K562 (cell line): ENCODE measurements around the gene CTSF. TPM values are rescaled to one million over a fixed set of nuclear protein-coding genes. Genes with fewer than 3 reads are reported as not detected.

Experiments
- ATAC-seq: fragments of 200-7000 bp; cut with Tn5 transposase; 3 replicates; pipeline ENCODE4 v1.9.1; 2020; ENCODE audit warnings: moderate library complexity
- BruUV-seq: library from RNA; stranded (reverse); fragments of 400-500 nt; replicated peaks from 2 replicates; lab custom pipeline; 2021; lab: Mats Ljungman, UMichigan
- CTCF ChIA-PET: fragments of 300-600 bp; formaldehyde crosslinking; extraction: SDS; loops from one replicate; lab custom pipeline; 2021; ENCODE audit warnings: low intra/inter-chr PET ratio; lab: Yijun Ruan, JAX
- POLR2A ChIA-PET: fragments of 300-600, 350-650 bp; sonication (Branson Sonifier 250); formaldehyde crosslinking; extraction: SDS; loops from one replicate; lab custom pipeline; 2021; ENCODE audit warnings: antibody characterized with exemption, inconsistent platforms; lab: Yijun Ruan, JAX
- DNase-seq, 4 experiments: peaks; one replicate each; pipeline versions ENCODE4 v3.0.0 to v3.0.0-alpha.2; 2011 to 2018; ENCODE audit warnings: low spot score in 3 of 4, mixed read lengths in 3 of 4; ENCODE audit errors: extremely low read depth in 1 of 4
- FAIRE-seq: peaks from 2 replicates; lab custom pipeline; 2011; peaks lifted over from hg19 to GRCh38; lab: Jason Lieb, UNC
- H2AFZ ChIP-seq: 2 replicates; pipeline ENCODE4 v1.6.0; 2011; ENCODE audit warnings: low read depth, low read length, control low read depth, inconsistent platforms
- H3K27ac ChIP-seq: fragments of 200-600 bp; 3 replicates; pipeline ENCODE4 v1.8.0; 2011; ENCODE audit warnings: low read depth, mild to moderate bottlenecking, control low read depth, inconsistent platforms, low read length, moderate library complexity, mixed read lengths; ENCODE audit errors: extremely low read depth
- H3K27me3 ChIP-seq, 2 experiments: fragments of 300-600 bp in 1 of 2; 2 replicates in 1 of 2; 3 replicates in 1 of 2; pipeline versions ENCODE4 v1.6.0 to v1.8.0; 2011; ENCODE audit warnings: inconsistent platforms in 2 of 2, low read length in 2 of 2, mild to moderate bottlenecking in 1 of 2, mixed read lengths in 1 of 2, moderate library complexity in 1 of 2; ENCODE audit not compliant: control insufficient read depth in 2 of 2, insufficient read depth in 2 of 2
- H3K36me3 ChIP-seq: fragments of 300-600 bp; 3 replicates; pipeline ENCODE4 v1.8.0; 2011; ENCODE audit warnings: mild to moderate bottlenecking, low read length, inconsistent platforms; ENCODE audit not compliant: control insufficient read depth, insufficient read depth
- H3K4me1 ChIP-seq, 2 experiments: fragments of 200-600 bp in 1 of 2; replicated peaks in 1 of 2; 2 replicates in 1 of 2; 3 replicates in 1 of 2; pipeline versions ENCODE4 v1.5.1 to v1.8.0; 2011; ENCODE audit warnings: inconsistent platforms in 2 of 2, low read length in 2 of 2, mild to moderate bottlenecking in 1 of 2, mixed read lengths in 1 of 2, moderate library complexity in 1 of 2; ENCODE audit not compliant: control insufficient read depth in 2 of 2, insufficient read depth in 2 of 2
- H3K4me2 ChIP-seq: 2 replicates; pipeline ENCODE4 v1.6.1; 2011; ENCODE audit warnings: low read length, control low read depth, inconsistent platforms, mixed read lengths; ENCODE audit not compliant: insufficient read depth
- H3K4me3 ChIP-seq: fragments of 200-600 bp; sonication (generic), shearing (Covaris generic); 2 replicates; pipeline ENCODE4 v1.5.1; 2016; ENCODE audit warnings: control low read depth, inconsistent platforms
- H3K79me2 ChIP-seq: fragments of 200-600 bp; 3 replicates; pipeline ENCODE4 v1.8.0; 2011; ENCODE audit warnings: low read length, inconsistent platforms; ENCODE audit not compliant: control insufficient read depth, insufficient read depth
- H3K9ac ChIP-seq, 2 experiments: 2 replicates each; pipeline versions ENCODE4 v1.6.0 to v1.6.1; 2011; ENCODE audit warnings: low read depth in 2 of 2, low read length in 2 of 2, control low read depth in 1 of 2, inconsistent platforms in 1 of 2, mild to moderate bottlenecking in 1 of 2, mixed read lengths in 1 of 2; ENCODE audit not compliant: insufficient read depth in 1 of 2
- H3K9me1 ChIP-seq: one replicate; pipeline ENCODE4 v1.6.0; 2011; ENCODE audit warnings: inconsistent platforms, mild to moderate bottlenecking, low read length, moderate library complexity; ENCODE audit not compliant: control insufficient read depth, insufficient read depth
- H3K9me3 ChIP-seq: replicated peaks from 2 replicates; pipeline ENCODE4 v1.5.1; 2011; ENCODE audit warnings: low read depth, low read length, inconsistent platforms; ENCODE audit not compliant: control insufficient read depth, insufficient read depth
- H4K20me1 ChIP-seq: replicated peaks from 2 replicates; pipeline ENCODE4 v1.6.1; 2011; ENCODE audit warnings: low read length, inconsistent platforms, mixed read lengths; ENCODE audit not compliant: control insufficient read depth, insufficient read depth
- CBFA2T3 ChIP-seq: fragments of 450-650 bp; IDR thresholded peaks from 2 replicates; pipeline ENCODE4 v1.6.1; 2017
- CEBPB ChIP-seq: fragments of 450-650 bp; IDR thresholded peaks from 2 replicates; pipeline ENCODE4 v1.6.1; 2016; ENCODE audit warnings: missing genetic modification characterization, missing compliant biosample characterization
- ETV6 ChIP-seq, 3 experiments: fragments of 150-350 bp in 1 of 3; sonication (generic) in 1 of 3; formaldehyde crosslinking in 1 of 3; IDR thresholded peaks; 2 replicates each; pipeline versions ENCODE4 v1.6.1 to v1.8.0; 2014 to 2022; ENCODE audit warnings: borderline replicate concordance in 2 of 3, low read depth in 2 of 3, antibody characterized with exemption in 1 of 3, low read length in 1 of 3, mild to moderate bottlenecking in 1 of 3, missing genetic modification reagents in 1 of 3
- MYBL2 ChIP-seq, 2 experiments: fragments of 450-650 bp in 1 of 2; sonication (generic) in 1 of 2; formaldehyde crosslinking in 1 of 2; IDR thresholded peaks; 2 replicates each; pipeline versions ENCODE4 v1.6.1 to v1.8.1; 2017 to 2022; ENCODE audit warnings: borderline replicate concordance in 1 of 2, inconsistent platforms in 1 of 2, low read depth in 1 of 2, mild to moderate bottlenecking in 1 of 2, missing genetic modification reagents in 1 of 2, moderate library complexity in 1 of 2
- NRF1 ChIP-seq, 2 experiments: fragments of 450-650 bp; IDR thresholded peaks in 1 of 2; conservative IDR thresholded peaks in 1 of 2; 2 replicates each; pipeline ENCODE4 v1.6.1; 2014; ENCODE audit warnings: mild to moderate bottlenecking in 2 of 2
- POU5F1 ChIP-seq: fragments of 150-350 bp; IDR thresholded peaks from 2 replicates; pipeline ENCODE4 v1.6.1; 2014; ENCODE audit warnings: borderline replicate concordance, low read length, low read depth, mild to moderate bottlenecking; ENCODE audit not compliant: partially characterized antibody
- PRMT5 ChIP-seq: sonication (generic); formaldehyde crosslinking; IDR thresholded peaks from 2 replicates; pipeline ENCODE4 v1.5.0; 2020; ENCODE audit warnings: missing genetic modification reagents
- RNF219 ChIP-seq: fragments of 250-450 bp; sonication (Bioruptor Pico); IDR thresholded peaks from 2 replicates; pipeline ENCODE4 v1.5.0; 2022; ENCODE audit warnings: mild to moderate bottlenecking
- SMARCC2 ChIP-seq: fragments of 450-650 bp; IDR thresholded peaks from 2 replicates; pipeline ENCODE4 v1.6.1; 2017; ENCODE audit warnings: antibody characterized with exemption, moderate library complexity, mild to moderate bottlenecking, low read depth
- ZNF143 ChIP-seq: sonication (generic); formaldehyde crosslinking; IDR thresholded peaks from 2 replicates; pipeline ENCODE4 v1.9.0; 2022; ENCODE audit warnings: mild to moderate bottlenecking, missing genetic modification reagents
- ZNF592 ChIP-seq: fragments of 450-650 bp; IDR thresholded peaks from 2 replicates; pipeline ENCODE4 v1.6.1; 2017; ENCODE audit warnings: antibody characterized with exemption, mild to moderate bottlenecking
- ZSCAN29 ChIP-seq: fragments of 450-650 bp; IDR thresholded peaks from 2 replicates; pipeline ENCODE4 v1.6.1; 2017
- WGBS: fragments of 100-300 bp; shearing (Covaris generic); methylation state at CpG from one replicate; pipeline ENCODE4 v1.1.6; 2016; ENCODE audit warnings: low coverage, mixed read lengths; ENCODE audit not compliant: insufficient coverage; ENCODE audit errors: missing lambda C conversion rate; 5-methylcytosine and 5-hydroxymethylcytosine counted together
- in situ Hi-C: fragments of 300-500 bp; cut with MboI; formaldehyde crosslinking; loops from 4 replicates; pipeline ENCODE4 v1.15.0; 2018; ENCODE audit warnings: inconsistent platforms, mixed read lengths
- intact Hi-C: fragments of 100-400 bp; cut with micrococcal nuclease; formaldehyde crosslinking; loops from 2 replicates; pipeline ENCODE4 v1.14.2; 2022
- polyA plus RNA-seq, 8 experiments: library from polyadenylated mRNA; depleted of rRNA in 4 of 8; stranded (reverse) in 5 of 8; unstranded in 3 of 8; fragments of >200 nt; fragmentation: Nextera tagmentation in 2 of 8; fragmentation: Illumina TruSeq in 1 of 8; extraction: Ambion mirVana in 2 of 8; extraction: Trizol in 1 of 8; gene quantifications; 2 replicates each; pipeline versions ENCODE4 v1.2.1 to v1.2.3, GENCODE V29; 2011 to 2014; ENCODE audit warnings: inconsistent platforms in 1 of 8, missing spikeins in 1 of 8
- total RNA-seq, 7 experiments: library from RNA; depleted of rRNA in 6 of 7; stranded (reverse); fragments of >200 nt in 6 of 7; fragmentation: Illumina TruSeq in 2 of 7; extraction: Trizol in 2 of 7; gene quantifications; 2 replicates each; pipeline versions ENCODE4 v1.2.1 to v1.2.3, GENCODE V29; 2011 to 2021; ENCODE audit warnings: low replicate concordance in 1 of 7

CTSF gene
- total and polyA plus RNA-seq, 9 of the 15 experiments (the other 6 are each of a cell fraction or from before 2014, with no cell fraction given), result 0.41 to 10.5 (median 3.8) TPM

- no peaks in the 10 kb centered on the region for H4K20me1 ChIP-seq
- no peak overlapping the region for H3K4me3 ChIP-seq
- H3K9ac ChIP-seq, result peak overlapping the region in 1 of 2 experiments; percentile 82; a peak in 2 of 4 replicates
- in situ Hi-C loops, result loop anchor here (10.0 kb wide), 1 partner anchor 255 kb away; no protein-coding TSS in a partner anchor
- intact Hi-C loops, result no loop called here
- no peak overlapping the region for H3K27ac ChIP-seq
- ATAC-seq (peak; percentile 88), FAIRE-seq (no peak), DNase-seq (peak; percentile 70 to 96 (median 93))
- peaks cover 8 to 38% of the 10 kb centered on the region in 2 experiments; a peak in 4 of 5 replicates for H3K4me1 ChIP-seq
- H3K4me2 ChIP-seq, result no peak overlapping the region; the same call in 1 of the 2 replicates
- no peaks in the 10 kb centered on the region for H3K79me2 ChIP-seq
- no peaks in the 10 kb centered on the region for H3K9me3 ChIP-seq
- 38% methylated on average over 35 of the region's 50 CpGs for WGBS
- ChIA-PET CTCF (no interaction called here), POLR2A (interaction anchor here (0.6 to 3.6 kb wide), 5 partner anchors 8 to 549 kb away, joined by 3 to 15 read pairs (median 7); partner anchors contain the start of genes CTSF and RBM4)
- BruUV-seq, result no TSS peak
- H3K36me3 ChIP-seq, result no peaks in the 10 kb centered on the region
- peak overlapping the region; percentile 96 for H2AFZ ChIP-seq
- H3K27me3 ChIP-seq, result no peaks in the 10 kb centered on the region
- H3K9me1 ChIP-seq, result no peaks in the 10 kb centered on the region
- TF ChIP-seq CBFA2T3 (no peak), NRF1 (conservative IDR thresholded peaks at IDR 0.05 in 1 of 2, IDR thresholded peaks at IDR 0.05 in 1 of 2) (peak; percentile 17 to 28; a peak in 2 of 4 replicates), RNF219 (CRISPR knock-in tag) (no peak), POU5F1 (no peak), PRMT5 (CRISPR knock-in tag) (0 out of 2 replicates have a peak, but pooled peaks have one; percentile 23), ZSCAN29 (no peak), MYBL2 (IDR thresholded peaks at IDR 0.05; ENCODE audit: low read depth) (no peak), MYBL2 (CRISPR knock-in tag; IDR thresholded peaks at IDR 0.05; ENCODE audit: borderline replicate concordance) (no peak), SMARCC2 (no peak), ZNF143 (CRISPR knock-in tag) (peak; percentile 48; the same call in 1 of the 2 replicates), CEBPB (tag) (peak; percentile 90), ZNF592 (peak; percentile 93), ETV6 (IDR thresholded peaks at IDR 0.05; ENCODE audit: borderline replicate concordance in 1 of 2, low read depth in 2 of 2, low read length in 1 of 2) (no peak), ETV6 (CRISPR knock-in tag; IDR thresholded peaks at IDR 0.05; ENCODE audit: borderline replicate concordance) (peak; percentile 63; the same call in 1 of the 2 replicates)
Measured at GRCh38 chr11:66559142-66559865, 9.1 kb downstream of the CTSF start.
